Colonic mucosa (tissue), 4 donors: ENCODE data around the gene GRIP1. TPM values are rescaled to one million over a fixed set of nuclear protein-coding genes. Genes with fewer than 3 reads are reported as not detected.

ENCODE experiments used
- DNase-seq: peaks from one replicate; pipeline ENCODE4 v3.0.0-alpha.2; 2020
- H3K27ac ChIP-seq: fragments of 200-600 bp; one replicate; pipeline ENCODE4 v1.8.0; 2021
- H3K27me3 ChIP-seq: fragments of 200-600 bp; one replicate; pipeline ENCODE4 v1.8.0; 2021
- H3K36me3 ChIP-seq: fragments of 200-600 bp; one replicate; pipeline ENCODE4 v1.8.0; 2021
- H3K4me1 ChIP-seq: fragments of 200-600 bp; one replicate; pipeline ENCODE4 v1.8.0; 2021; ENCODE audit warnings: mild to moderate bottlenecking
- H3K4me3 ChIP-seq: fragments of 200-600 bp; one replicate; pipeline ENCODE4 v1.8.0; 2021
- H3K9ac ChIP-seq, 2 donors: one replicate each; pipeline ENCODE4 v1.7.0; 2013; ENCODE audit warnings: control low read depth in 2 of 2, low read depth in 2 of 2, low read length in 2 of 2
- H3K9me3 ChIP-seq: fragments of 200-600 bp; one replicate; pipeline ENCODE4 v1.8.0; 2021
- intact Hi-C: fragments of 100-400 bp; cut with DNase I; formaldehyde crosslinking; loops from one replicate; pipeline ENCODE4 v1.14.1; 2022
- total RNA-seq, 2 donors: library from RNA; stranded (reverse); fragmentation: NEBNext Ultra II Directional in 1 of 2; extraction: Animal tissue kit (Norgen Biotek cat#: 25700) in 1 of 2; gene quantifications; one replicate each; pipeline ENCODE4 v1.2.1, GENCODE V29; 2021
- TF ChIP-seq, protein P1 (sequence below): fragments of 200-600 bp; IDR thresholded peaks from one replicate; pipeline ENCODE4 v1.8.0; 2022; ENCODE audit warnings: antibody characterized with exemption, mild to moderate bottlenecking
- donor health status: healthy.
- donor health status: DM: no; HTN: no; CAD: no.
- donor health status: DM: no; HTN: no; CAD: no.

The GRIP1 gene
- total RNA-seq, 2 donors from 2014 or later = 3.7 to 6.2 TPM

DNA sequence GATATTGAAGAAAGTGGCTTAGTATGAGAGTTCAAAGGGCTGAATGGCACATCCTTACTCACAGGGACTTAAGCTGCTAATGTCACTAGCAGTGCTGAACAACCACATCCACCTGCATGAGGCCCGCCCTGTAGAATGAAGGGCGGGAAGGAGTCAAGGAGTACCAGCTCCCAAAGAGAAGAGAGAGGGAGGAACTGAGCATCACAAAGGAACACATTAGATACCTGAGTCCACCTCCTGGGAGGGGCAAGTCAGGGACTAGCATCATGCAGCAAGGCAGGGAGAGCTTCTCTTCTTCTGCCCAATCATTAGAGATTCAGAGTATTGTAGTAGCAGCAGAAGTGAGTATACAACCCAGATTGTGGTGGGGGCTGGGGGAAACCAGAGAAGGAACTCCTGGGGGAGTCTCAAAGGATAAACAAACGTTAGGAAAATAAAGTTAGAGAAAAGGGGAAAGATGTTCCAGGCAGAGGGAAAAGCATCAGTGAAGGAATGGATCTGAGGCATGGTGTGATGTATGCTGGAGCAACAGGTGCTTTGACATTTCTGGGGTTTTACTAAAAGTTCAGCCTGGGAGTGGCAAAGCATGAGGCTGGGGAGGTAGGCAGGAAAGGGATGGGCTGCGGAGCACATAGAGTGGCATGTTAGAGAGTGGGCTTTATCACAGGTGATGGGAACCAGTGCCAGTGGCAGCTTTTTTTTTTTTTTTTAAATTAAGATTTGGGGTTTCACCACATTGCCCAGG, 21.0 kb upstream of the GRIP1 start:
- DNase-seq = no peak
- Histone ChIP-seq H3K9ac (no peak overlapping the region), H3K4me3 (no peak overlapping the region), H3K36me3 (no peaks in the 10 kb centered on the region), H3K4me1 (no peaks in the 10 kb centered on the region), H3K27ac (no peak overlapping the region), H3K27me3 (no peaks in the 10 kb centered on the region), H3K9me3 (no peaks in the 10 kb centered on the region)
- TF ChIP-seq, protein P1, sequence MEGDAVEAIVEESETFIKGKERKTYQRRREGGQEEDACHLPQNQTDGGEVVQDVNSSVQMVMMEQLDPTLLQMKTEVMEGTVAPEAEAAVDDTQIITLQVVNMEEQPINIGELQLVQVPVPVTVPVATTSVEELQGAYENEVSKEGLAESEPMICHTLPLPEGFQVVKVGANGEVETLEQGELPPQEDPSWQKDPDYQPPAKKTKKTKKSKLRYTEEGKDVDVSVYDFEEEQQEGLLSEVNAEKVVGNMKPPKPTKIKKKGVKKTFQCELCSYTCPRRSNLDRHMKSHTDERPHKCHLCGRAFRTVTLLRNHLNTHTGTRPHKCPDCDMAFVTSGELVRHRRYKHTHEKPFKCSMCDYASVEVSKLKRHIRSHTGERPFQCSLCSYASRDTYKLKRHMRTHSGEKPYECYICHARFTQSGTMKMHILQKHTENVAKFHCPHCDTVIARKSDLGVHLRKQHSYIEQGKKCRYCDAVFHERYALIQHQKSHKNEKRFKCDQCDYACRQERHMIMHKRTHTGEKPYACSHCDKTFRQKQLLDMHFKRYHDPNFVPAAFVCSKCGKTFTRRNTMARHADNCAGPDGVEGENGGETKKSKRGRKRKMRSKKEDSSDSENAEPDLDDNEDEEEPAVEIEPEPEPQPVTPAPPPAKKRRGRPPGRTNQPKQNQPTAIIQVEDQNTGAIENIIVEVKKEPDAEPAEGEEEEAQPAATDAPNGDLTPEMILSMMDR = no peak
- intact Hi-C loops = loop anchor here (10.0 kb wide), 1 partner anchor 155 kb away; no protein-coding TSS in a partner anchor

DNA sequence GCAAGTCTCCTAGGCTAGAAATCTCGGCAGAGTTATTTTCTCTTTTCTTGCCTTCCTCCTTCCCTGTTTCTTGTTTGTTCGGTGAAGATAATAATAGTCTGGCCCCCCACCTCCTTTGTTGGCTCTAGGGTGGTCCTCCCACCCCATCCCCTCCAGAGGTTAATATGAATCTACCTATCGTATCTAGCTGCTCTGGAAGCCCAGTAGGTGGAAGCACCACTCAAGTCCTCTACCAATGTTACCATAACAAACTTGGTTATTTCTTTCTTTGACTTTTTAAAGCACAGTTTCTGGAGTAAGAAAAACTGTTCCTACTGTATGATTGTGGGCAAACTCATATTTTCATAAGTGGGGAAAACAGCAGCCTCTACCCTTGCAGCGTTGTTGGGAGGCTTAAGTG, 19.7 kb upstream of the GRIP1 start:
- no peak overlapping the region for H3K4me3 ChIP-seq
- no peaks in the 10 kb centered on the region for H3K9me3 ChIP-seq
- no peak overlapping the region for H3K27ac ChIP-seq
- H3K27me3 ChIP-seq = no peaks in the 10 kb centered on the region
- no peak for DNase-seq
- H3K4me1 ChIP-seq = no peaks in the 10 kb centered on the region
- no peaks in the 10 kb centered on the region for H3K36me3 ChIP-seq
- intact Hi-C loops = loop anchor here (10.0 kb wide), 1 partner anchor 156 kb away; no protein-coding TSS in a partner anchor
- TF ChIP-seq, protein P1 = no peak
- H3K9ac ChIP-seq = no peak overlapping the region

DNA sequence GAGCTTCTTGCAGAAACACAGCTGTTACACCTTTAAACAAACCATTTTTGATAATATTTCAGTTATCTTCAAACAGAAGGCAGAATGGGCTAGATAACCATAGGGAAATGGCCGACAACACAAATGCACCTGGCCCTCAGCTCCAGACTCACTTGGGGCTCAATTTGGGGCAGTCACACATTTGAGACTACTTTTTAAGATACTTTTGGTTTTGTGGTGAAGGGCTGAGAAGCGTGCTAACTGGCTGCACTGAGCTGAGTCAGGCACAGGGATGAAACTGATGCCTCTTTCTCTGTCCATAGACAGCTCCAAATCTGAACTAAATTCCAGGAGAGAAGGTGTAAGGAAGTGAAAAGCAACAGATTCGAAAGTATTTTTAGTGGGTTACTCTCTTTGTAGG, 18.5 kb upstream of the GRIP1 start:
- DNase-seq = no peak
- no peak overlapping the region for H3K27ac ChIP-seq
- no peaks in the 10 kb centered on the region for H3K4me1 ChIP-seq
- no peaks in the 10 kb centered on the region for H3K9me3 ChIP-seq
- TF ChIP-seq, protein P1 = no peak
- no peak overlapping the region for H3K4me3 ChIP-seq
- no peaks in the 10 kb centered on the region for H3K27me3 ChIP-seq
- intact Hi-C loops = loop anchor here (10.0 kb wide), 1 partner anchor 157 kb away; no protein-coding TSS in a partner anchor
- no peaks in the 10 kb centered on the region for H3K36me3 ChIP-seq
- no peak overlapping the region for H3K9ac ChIP-seq

DNA sequence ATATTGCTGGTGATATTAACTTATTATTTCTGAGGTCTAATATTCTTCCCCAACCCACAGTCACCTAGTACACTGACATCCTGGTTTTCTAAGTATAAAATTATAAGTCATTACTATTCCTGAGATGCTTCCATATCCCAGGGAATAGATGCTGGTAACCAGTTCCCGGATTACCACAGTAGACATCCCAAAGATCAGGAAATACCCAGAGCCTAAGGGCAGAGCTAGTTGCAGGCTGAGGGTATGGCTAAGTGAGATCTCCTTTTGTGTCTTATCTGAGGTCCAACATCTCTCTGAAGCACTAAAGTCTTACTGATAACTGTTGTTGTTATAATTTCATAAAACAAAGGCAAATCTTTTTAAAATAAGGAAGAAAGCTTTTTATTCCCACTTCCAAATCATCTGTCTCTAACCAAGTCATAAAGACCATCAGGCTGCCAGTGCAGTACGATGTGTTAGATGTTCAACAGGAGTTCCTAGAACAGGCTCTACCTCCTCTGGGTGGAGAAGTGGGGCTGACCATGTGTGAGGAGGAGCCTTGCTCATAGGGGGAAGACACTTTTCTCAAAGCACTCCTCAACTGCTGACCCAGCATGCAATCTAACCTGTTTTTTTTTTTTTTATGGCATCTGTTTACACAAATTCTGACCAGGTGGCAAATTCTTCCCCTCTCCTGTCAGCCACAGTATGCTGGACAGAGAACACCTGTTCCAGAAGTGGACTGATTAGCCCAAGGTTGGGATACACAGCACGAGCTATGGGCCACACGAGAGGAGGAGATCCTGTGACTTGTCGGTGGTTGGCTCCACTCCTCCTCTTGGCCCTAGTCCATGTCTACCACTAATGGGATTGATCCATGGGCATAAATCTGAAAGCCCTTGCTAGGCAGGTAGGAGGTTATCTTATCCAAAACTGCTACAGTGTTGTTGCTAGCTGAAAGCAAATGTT, 16.1 kb upstream of the GRIP1 start:
- no peak for DNase-seq
- intact Hi-C loops = loop anchor here (5.0 to 10.0 kb wide), 3 partner anchors 160 to 423 kb away; no protein-coding TSS in a partner anchor

More for the DNA sequence above, 16.1 kb upstream of the GRIP1 start:
- no peaks in the 10 kb centered on the region for H3K36me3 ChIP-seq
- no peak overlapping the region for H3K9ac ChIP-seq
- H3K27me3 ChIP-seq = no peaks in the 10 kb centered on the region
- no peak overlapping the region for H3K4me3 ChIP-seq
- H3K9me3 ChIP-seq = no peaks in the 10 kb centered on the region
- TF ChIP-seq, protein P1 = no peak
- no peak overlapping the region for H3K27ac ChIP-seq
- H3K4me1 ChIP-seq = no peaks in the 10 kb centered on the region
